Testis (tissue), 3 donors: ENCODE data around the gene PLEKHG5. TPM values are rescaled to one million over a fixed set of nuclear protein-coding genes. Genes with fewer than 3 reads are reported as not detected.

Experiments
- DNase-seq: peaks from one replicate; pipeline ENCODE4 v3.0.0-alpha.2; 2019
- H3K27ac ChIP-seq, 2 donors: fragments of 200-600 bp; sonication (generic); one replicate each; pipeline ENCODE4 v1.5.1; 2019
- H3K27me3 ChIP-seq: fragments of 200-600 bp; sonication (generic); one replicate; pipeline ENCODE4 v1.5.1; 2019
- H3K36me3 ChIP-seq: fragments of 200-600 bp; sonication (generic); one replicate; pipeline ENCODE4 v1.5.1; 2017; ENCODE audit warnings: low read depth; ENCODE audit errors: missing control alignments
- H3K4me1 ChIP-seq: fragments of 200-600 bp; sonication (generic); one replicate; pipeline ENCODE4 v1.5.1; 2019
- H3K4me3 ChIP-seq, 2 donors: fragments of 200-600 bp; sonication (generic); one replicate each; pipeline ENCODE4 v1.5.1; 2017 to 2019
- H3K9me3 ChIP-seq: fragments of 200-600 bp; sonication (generic); one replicate; pipeline ENCODE4 v1.5.1; 2017
- POLR2A ChIP-seq: fragments of 450-650 bp; IDR thresholded peaks from one replicate; pipeline ENCODE4 v1.6.1; 2017; ENCODE audit warnings: antibody characterized with exemption, mild to moderate bottlenecking, moderate library complexity
- WGBS, 2 donors: methylation state at CpG; one replicate each; pipeline ENCODE4 v1.1.5; 2018; 5-methylcytosine and 5-hydroxymethylcytosine counted together
- intact Hi-C: fragments of 100-400 bp; cut with DNase I; formaldehyde crosslinking; loops from one replicate; pipeline ENCODE4 v1.15.1; 2023; ENCODE audit warnings: low total_unique reads
- polyA plus RNA-seq: library from polyadenylated mRNA; stranded (reverse); fragments of 350-450 nt; fragmentation: Illumina TruSeq; extraction: RNeasy Lipid Tissue Mini Kit (QIAGEN cat#74804); gene quantifications from one replicate; pipeline ENCODE4 v1.2.3, GENCODE V29; 2014; ENCODE audit warnings: low read depth, low replicate concordance; ENCODE audit not compliant: insufficient read depth
- total RNA-seq, 2 donors: library from RNA; depleted of rRNA; stranded (reverse); fragments of >200 nt; gene quantifications; one replicate each; pipeline ENCODE4 v1.2.3, GENCODE V29; 2016
- TF ChIP-seq, protein P1 (sequence below), 3 experiments: fragments of 450-650 bp in 2 of 3; fragments of 200-600 bp in 1 of 3; sonication (generic) in 1 of 3; IDR thresholded peaks; one replicate each; pipeline ENCODE4 v1.5.1; 2016 to 2019; ENCODE audit warnings: antibody characterized with exemption in 3 of 3, mild to moderate bottlenecking in 2 of 3, moderate library complexity in 1 of 3

PLEKHG5 gene
- total and polyA plus RNA-seq, 3 donors from 2014 or later = 8.1 to 16.4 (median 13.7) TPM

DNA sequence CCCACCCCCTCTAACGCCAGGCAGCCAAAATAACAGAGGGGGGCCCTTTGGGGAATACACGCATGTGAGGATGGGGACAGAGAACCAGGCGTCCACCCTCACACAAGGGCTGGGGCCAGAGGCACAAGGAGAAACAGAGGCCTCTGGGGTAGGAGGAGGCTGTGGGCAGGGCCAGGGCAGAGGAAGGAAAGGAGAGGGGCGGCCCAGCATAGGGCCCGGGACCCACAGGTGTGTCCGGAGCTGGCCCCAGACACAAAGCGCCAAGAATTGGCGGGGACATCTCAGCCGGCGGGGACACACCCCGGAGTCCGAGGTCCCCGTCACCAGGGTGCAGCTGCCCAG lies 6.7 kb downstream of the PLEKHG5 start:
- Histone ChIP-seq H3K36me3 (no peaks in the 10 kb centered on the region), H3K27me3 (no peaks in the 10 kb centered on the region), H3K9me3 (no peaks in the 10 kb centered on the region), H3K27ac (peak overlapping the region in 1 of 2 donors; percentile 41), H3K4me1 (peaks cover 1% of the 10 kb centered on the region), H3K4me3 (peak overlapping the region; percentile 43 to 55)
- TF ChIP-seq POLR2A = no peak
- TF ChIP-seq, protein P1, sequence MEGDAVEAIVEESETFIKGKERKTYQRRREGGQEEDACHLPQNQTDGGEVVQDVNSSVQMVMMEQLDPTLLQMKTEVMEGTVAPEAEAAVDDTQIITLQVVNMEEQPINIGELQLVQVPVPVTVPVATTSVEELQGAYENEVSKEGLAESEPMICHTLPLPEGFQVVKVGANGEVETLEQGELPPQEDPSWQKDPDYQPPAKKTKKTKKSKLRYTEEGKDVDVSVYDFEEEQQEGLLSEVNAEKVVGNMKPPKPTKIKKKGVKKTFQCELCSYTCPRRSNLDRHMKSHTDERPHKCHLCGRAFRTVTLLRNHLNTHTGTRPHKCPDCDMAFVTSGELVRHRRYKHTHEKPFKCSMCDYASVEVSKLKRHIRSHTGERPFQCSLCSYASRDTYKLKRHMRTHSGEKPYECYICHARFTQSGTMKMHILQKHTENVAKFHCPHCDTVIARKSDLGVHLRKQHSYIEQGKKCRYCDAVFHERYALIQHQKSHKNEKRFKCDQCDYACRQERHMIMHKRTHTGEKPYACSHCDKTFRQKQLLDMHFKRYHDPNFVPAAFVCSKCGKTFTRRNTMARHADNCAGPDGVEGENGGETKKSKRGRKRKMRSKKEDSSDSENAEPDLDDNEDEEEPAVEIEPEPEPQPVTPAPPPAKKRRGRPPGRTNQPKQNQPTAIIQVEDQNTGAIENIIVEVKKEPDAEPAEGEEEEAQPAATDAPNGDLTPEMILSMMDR (IDR thresholded peaks at IDR 0.05) = no peak
- intact Hi-C loops = no loop called here
- 27 to 29% methylated on average over 13 of the region's 13 CpGs for WGBS, 2 donors
- DNase-seq = no peak

- TF ChIP-seq POLR2A = no peak
- TF ChIP-seq, protein P1 (IDR thresholded peaks at IDR 0.05) = no peak
- Histone ChIP-seq H3K36me3 (no peaks in the 10 kb centered on the region), H3K4me3 (no peak overlapping the region), H3K9me3 (no peaks in the 10 kb centered on the region), H3K4me1 (no peaks in the 10 kb centered on the region), H3K27me3 (no peaks in the 10 kb centered on the region), H3K27ac (no peak overlapping the region)
- 94 to 99% methylated on average over 4 to 7 of the region's 7 CpGs for WGBS, 2 donors
- no peak for DNase-seq
- intact Hi-C loops = no loop called here
Measured at GRCh38 chr1:6483761-6484117, 7.7 kb downstream of the PLEKHG5 start.

- intact Hi-C loops = no loop called here
- TF ChIP-seq POLR2A = no peak
- TF ChIP-seq, protein P1 (IDR thresholded peaks at IDR 0.05) = no peak
- no peak for DNase-seq
- H3K4me3 ChIP-seq = no peak overlapping the region
- H3K9me3 ChIP-seq = no peaks in the 10 kb centered on the region
- H3K36me3 ChIP-seq = no peaks in the 10 kb centered on the region
- H3K27me3 ChIP-seq = no peaks in the 10 kb centered on the region
- 90% methylated on average over 8 to 14 of the region's 14 CpGs for WGBS, 2 donors
- no peak overlapping the region for H3K27ac ChIP-seq
- no peaks in the 10 kb centered on the region for H3K4me1 ChIP-seq
Measured at GRCh38 chr1:6483017-6483760, 8.3 kb downstream of the PLEKHG5 start.

DNA sequence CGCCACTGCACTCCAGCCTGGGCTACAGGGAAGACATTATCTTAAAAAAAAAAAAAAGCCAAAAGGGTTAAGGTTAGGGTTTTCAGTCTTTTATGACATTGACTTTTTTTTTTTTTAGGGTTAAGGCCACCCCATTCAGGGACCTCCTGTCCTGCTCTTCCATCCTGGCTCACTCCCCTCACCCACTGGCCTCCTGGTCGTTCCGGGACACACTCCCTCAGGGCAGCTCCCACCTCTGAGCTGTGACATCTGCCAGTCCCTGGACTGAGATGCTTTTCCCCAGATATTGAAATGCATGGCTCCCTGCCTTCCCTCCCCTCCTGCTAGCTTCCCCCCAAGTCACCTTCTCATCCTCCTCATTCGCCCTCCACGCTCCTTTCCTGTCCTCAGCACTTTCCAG lies 9.6 kb downstream of the PLEKHG5 start:
- Histone ChIP-seq H3K36me3 (no peaks in the 10 kb centered on the region), H3K4me3 (no peak overlapping the region), H3K4me1 (no peaks in the 10 kb centered on the region), H3K27ac (no peak overlapping the region), H3K27me3 (no peaks in the 10 kb centered on the region), H3K9me3 (no peaks in the 10 kb centered on the region)
- 79 to 84% methylated on average over 5 of the region's 5 CpGs for WGBS, 2 donors
- no peak for DNase-seq
- intact Hi-C loops = no loop called here
- TF ChIP-seq POLR2A = no peak
- TF ChIP-seq, protein P1 (IDR thresholded peaks at IDR 0.05) = no peak
